H1 (cell line): ENCODE data around the gene AGBL4. TPM values are rescaled to one million over a fixed set of nuclear protein-coding genes. Genes with fewer than 3 reads are reported as not detected.

ENCODE experiments used
- CTCF ChIA-PET: fragments of 300-600 bp; sonication (Branson Sonifier 250); formaldehyde crosslinking; loops from one replicate; lab custom pipeline; 2021; ENCODE audit not compliant: partially characterized antibody; lab: Charles Lee
- POLR2A ChIA-PET: fragments of 300-600 bp; sonication (Branson Sonifier 250); formaldehyde crosslinking; loops from one replicate; lab custom pipeline; 2021; ENCODE audit warnings: inconsistent platforms; ENCODE audit not compliant: partially characterized antibody; lab: Charles Lee
- DNase-seq, 2 experiments: peaks; one replicate each; pipeline versions ENCODE4 v3.0.0 to v3.0.0-alpha.2; 2010 to 2022; ENCODE audit warnings: low spot score in 2 of 2, low read depth in 1 of 2, mixed read lengths in 1 of 2
- FAIRE-seq: peaks from 2 replicates; lab custom pipeline; 2011; peaks lifted over from hg19 to GRCh38; lab: Jason Lieb, UNC
- H2AFZ ChIP-seq: 2 replicates; pipeline ENCODE4 v1.8.1; 2012; ENCODE audit warnings: low read length, inconsistent platforms
- H2AK5ac ChIP-seq: 2 replicates; pipeline ENCODE4 v1.6.1; 2013; ENCODE audit warnings: low read depth, low read length
- H2BK120ac ChIP-seq: replicated peaks from 2 replicates; pipeline ENCODE3; 2013; ENCODE audit warnings: low read depth, low read length, inconsistent platforms
- H2BK12ac ChIP-seq: 2 replicates; pipeline ENCODE4 v1.6.1; 2013; ENCODE audit warnings: low read depth, low read length
- H2BK15ac ChIP-seq: 2 replicates; pipeline ENCODE4 v1.6.1; 2013; ENCODE audit warnings: low read length
- H2BK20ac ChIP-seq: 2 replicates; pipeline ENCODE4 v1.6.1; 2013; ENCODE audit warnings: low read length
- H2BK5ac ChIP-seq: 2 replicates; pipeline ENCODE4 v1.6.1; 2013; ENCODE audit warnings: low read depth, low read length
- H3K14ac ChIP-seq: 2 replicates; pipeline ENCODE4 v1.6.1; 2013; ENCODE audit warnings: inconsistent platforms; ENCODE audit not compliant: insufficient read length
- H3K18ac ChIP-seq: 2 replicates; pipeline ENCODE4 v1.6.1; 2013; ENCODE audit warnings: low read length; ENCODE audit errors: extremely low read depth
- H3K23ac ChIP-seq: 2 replicates; pipeline ENCODE4 v1.6.1; 2013; ENCODE audit warnings: inconsistent platforms; ENCODE audit not compliant: insufficient read length
- H3K23me2 ChIP-seq: 2 replicates; pipeline ENCODE4 v1.6.1; 2013; ENCODE audit warnings: low read depth, low read length
- H3K27ac ChIP-seq: 2 replicates; pipeline ENCODE4 v1.6.1; 2011; ENCODE audit warnings: low read depth, low read length, inconsistent platforms
- H3K27me3 ChIP-seq, 4 experiments: replicated peaks in 1 of 4; 1 replicate in 1 of 4; 2 replicates in 3 of 4; pipeline versions ENCODE4 v1.6.1 to v1.8.1; 2011 to 2013; ENCODE audit warnings: low read length in 3 of 4, mild to moderate bottlenecking in 3 of 4, inconsistent platforms in 2 of 4, mixed read lengths in 2 of 4, moderate library complexity in 1 of 4; ENCODE audit not compliant: control insufficient read depth in 3 of 4, insufficient read depth in 3 of 4; ENCODE audit errors: extremely low read depth in 1 of 4
- H3K36me3 ChIP-seq, 4 experiments: 2 replicates each; pipeline versions ENCODE4 v1.6.1 to v1.8.1; 2011 to 2013; ENCODE audit warnings: mild to moderate bottlenecking in 4 of 4, low read length in 3 of 4, moderate library complexity in 2 of 4, control low read depth in 1 of 4, inconsistent platforms in 1 of 4; ENCODE audit not compliant: insufficient read depth in 4 of 4, control insufficient read depth in 2 of 4
- H3K4ac ChIP-seq: replicated peaks from 2 replicates; pipeline ENCODE3; 2013; ENCODE audit warnings: low read length, low read depth, mixed read lengths, inconsistent platforms; ENCODE audit not compliant: insufficient read length
- H3K4me1 ChIP-seq, 4 experiments: replicated peaks in 1 of 4; 1 replicate in 1 of 4; 2 replicates in 3 of 4; pipeline versions ENCODE4 v1.6.1 to v1.8.1; 2011 to 2013; ENCODE audit warnings: low read length in 3 of 4, inconsistent platforms in 2 of 4, mixed read lengths in 1 of 4; ENCODE audit not compliant: insufficient read depth in 4 of 4, control insufficient read depth in 3 of 4
- H3K4me2 ChIP-seq, 2 experiments: 2 replicates each; pipeline versions ENCODE4 v1.6.1 to v1.8.1; 2011 to 2013; ENCODE audit warnings: low read depth in 2 of 2, low read length in 2 of 2, control low read depth in 1 of 2, inconsistent platforms in 1 of 2, mild to moderate bottlenecking in 1 of 2; ENCODE audit not compliant: insufficient read depth in 1 of 2
- H3K4me3 ChIP-seq, 4 experiments: fragments of 200-600, 300-600 bp in 1 of 4; sonication (generic), shearing (Covaris generic), sonication (Bioruptor Twin) in 1 of 4; 2 replicates each; pipeline versions ENCODE4 v1.5.1 to v1.8.1; 2011 to 2016; ENCODE audit warnings: low read length in 4 of 4, low read depth in 3 of 4, control low read depth in 2 of 4, inconsistent platforms in 2 of 4, mild to moderate bottlenecking in 2 of 4, mixed read lengths in 1 of 4, moderate library complexity in 1 of 4; ENCODE audit not compliant: insufficient read depth in 2 of 4; ENCODE audit errors: extremely low read depth in 1 of 4
- H3K56ac ChIP-seq: replicated peaks from 2 replicates; pipeline ENCODE3; 2013; ENCODE audit warnings: low read depth, mild to moderate bottlenecking, mixed read lengths, low read length, inconsistent platforms; ENCODE audit not compliant: insufficient read length
- H3K79me1 ChIP-seq: 2 replicates; pipeline ENCODE4 v1.6.1; 2013; ENCODE audit warnings: low read depth, low read length, control low read depth
- H3K79me2 ChIP-seq, 2 experiments: 2 replicates each; pipeline versions ENCODE4 v1.6.1 to v1.8.1; 2012 to 2013; ENCODE audit warnings: low read length in 2 of 2, mild to moderate bottlenecking in 2 of 2, inconsistent platforms in 1 of 2; ENCODE audit not compliant: insufficient read depth in 2 of 2, control insufficient read depth in 1 of 2
- H3K9ac ChIP-seq, 4 experiments: replicated peaks in 1 of 4; 1 replicate in 1 of 4; 2 replicates in 3 of 4; pipeline versions ENCODE4 v1.6.1 to v1.8.1; 2011 to 2013; ENCODE audit warnings: low read depth in 3 of 4, low read length in 3 of 4, control low read depth in 2 of 4, mild to moderate bottlenecking in 2 of 4, moderate library complexity in 2 of 4, inconsistent platforms in 1 of 4; ENCODE audit errors: extremely low read depth in 1 of 4
- H3K9me3 ChIP-seq, 2 experiments: 2 replicates each; pipeline versions ENCODE4 v1.6.1 to v1.8.1; 2012 to 2013; ENCODE audit warnings: mild to moderate bottlenecking in 2 of 2, moderate library complexity in 2 of 2, control low read depth in 1 of 2, inconsistent platforms in 1 of 2, low read depth in 1 of 2, low read length in 1 of 2, mixed read lengths in 1 of 2; ENCODE audit not compliant: insufficient read depth in 2 of 2
- H4K20me1 ChIP-seq, 2 experiments: replicated peaks in 1 of 2; 2 replicates each; pipeline versions ENCODE3 to v1.8.1; 2011 to 2013; ENCODE audit warnings: inconsistent platforms in 2 of 2, low read length in 2 of 2, mild to moderate bottlenecking in 1 of 2; ENCODE audit not compliant: insufficient read depth in 2 of 2, control insufficient read depth in 1 of 2
- H4K5ac ChIP-seq: 2 replicates; pipeline ENCODE4 v1.6.1; 2013; ENCODE audit warnings: low read length, low read depth, mixed read lengths, inconsistent platforms; ENCODE audit not compliant: insufficient read length
- H4K8ac ChIP-seq: 2 replicates; pipeline ENCODE4 v1.8.0; 2013; ENCODE audit warnings: mild to moderate bottlenecking, moderate library complexity, low read length, inconsistent platforms; ENCODE audit not compliant: insufficient read depth; ENCODE audit errors: extremely low read depth
- H4K91ac ChIP-seq: replicated peaks from 2 replicates; pipeline ENCODE3; 2013; ENCODE audit warnings: low read length, mixed read lengths, inconsistent platforms; ENCODE audit not compliant: insufficient read length
- JUND ChIP-seq: IDR thresholded peaks from 2 replicates; pipeline ENCODE4 v1.6.1; 2011; ENCODE audit warnings: mild to moderate bottlenecking, improper control_type of control experiment, low read length
- TAF1 ChIP-seq: IDR thresholded peaks from 2 replicates; pipeline ENCODE4 v1.6.1; 2011; ENCODE audit warnings: mild to moderate bottlenecking, low read depth, low read length
- ZNF274 ChIP-seq: IDR thresholded peaks from 2 replicates; pipeline ENCODE4 v1.7.0; 2012; ENCODE audit warnings: low read length, borderline replicate concordance; ENCODE audit errors: extremely low read depth
- polyA plus RNA-seq, 7 experiments: library from polyadenylated mRNA; depleted of rRNA in 3 of 7; stranded (reverse) in 5 of 7; unstranded in 2 of 7; fragments of >200 nt in 5 of 7; fragments of 200-250 nt in 2 of 7; gene quantifications; 1 replicate in 5 of 7; 2 replicates in 1 of 7; 4 replicates in 1 of 7; pipeline versions ENCODE4 v1.2.1 to v1.2.3, GENCODE V29; 2011 to 2013; ENCODE audit warnings: missing spikeins in 2 of 7, mixed read lengths in 2 of 7
- total RNA-seq: library from RNA; stranded (reverse); fragmentation: NEBNext Ultra II Directional; extraction: Animal tissue kit (Norgen Biotek cat#: 25700); gene quantifications from 2 replicates; pipeline ENCODE4 v1.2.1, GENCODE V29; 2021

AGBL4 gene
- total and polyA plus RNA-seq, 2 of the 8 experiments (the other 6 are each of a cell fraction or from before 2014, with no cell fraction given) = 0.41 to 0.45 TPM

- Histone ChIP-seq H3K14ac (no peak overlapping the region), H2AK5ac (no peak overlapping the region), H3K27ac (no peak overlapping the region), H4K20me1 (no peaks in the 10 kb centered on the region), H2BK12ac (no peak overlapping the region), H2BK5ac (no peak overlapping the region), H4K8ac (no peak overlapping the region), H3K4me1 (no peaks in the 10 kb centered on the region), H4K91ac (no peak overlapping the region), H3K56ac (no peak overlapping the region), H2BK120ac (no peak overlapping the region), H4K5ac (no peak overlapping the region), H3K27me3 (no peaks in the 10 kb centered on the region), H3K9ac (no peak overlapping the region), H3K4me3 (no peak overlapping the region), H3K4me2 (no peak overlapping the region), H3K23ac (no peak overlapping the region), H3K4ac (no peak overlapping the region), H3K36me3 (no peaks in the 10 kb centered on the region), H2BK20ac (no peak overlapping the region), H2BK15ac (no peak overlapping the region), H3K23me2 (no peaks in the 10 kb centered on the region), H3K18ac (no peak overlapping the region), H3K79me2 (no peaks in the 10 kb centered on the region), H3K79me1 (no peaks in the 10 kb centered on the region), H2AFZ (no peak overlapping the region), H3K9me3 (peaks cover 53 to 54% of the 10 kb centered on the region in 2 experiments)
- TF ChIP-seq JUND (no peak), ZNF274 (no peak), TAF1 (no peak)
- FAIRE-seq = no peak
- CTCF ChIA-PET = no interaction called here
- DNase-seq = no peak
- POLR2A ChIA-PET = no interaction called here
These were observed 626.7 kb downstream of the AGBL4 start for GRCh38 chr1:49397086-49397485.
